ENCODE measurements around the gene DCXR.

GRCh38 chr17:82055965-82056728 is 18.6 kb upstream of the DCXR start:
- TF ChIP-seq EZH2 (IDR thresholded peaks at IDR 0.05) (no peak), POLR2AphosphoS5 (IDR thresholded peaks at IDR 0.05; ENCODE audit: borderline replicate concordance, low read depth, low read length) (no peak), FOXP2 (optimal IDR thresholded peaks at IDR 0.05; ENCODE audit: control extremely low read depth, extremely low read length, insufficient read depth) (no peak)

Measured in SK-N-MC (cell line).